HCT116 (cell line): ENCODE measurements around the gene WSB1.

Experiments
- CBX3 ChIP-seq: IDR thresholded peaks from 2 replicates; pipeline ENCODE4 v1.6.1; 2012; ENCODE audit warnings: low read depth
- CTCF ChIP-seq, 3 experiments: fragments of 200-600 bp in 1 of 3; sonication (generic) in 1 of 3; IDR thresholded peaks in 2 of 3; conservative IDR thresholded peaks in 1 of 3; 2 replicates each; pipeline ENCODE4 v1.5.1; 2012 to 2017; ENCODE audit warnings: low read depth in 2 of 3, low read length in 2 of 3, antibody characterized with exemption in 1 of 3, borderline replicate concordance in 1 of 3, control low read depth in 1 of 3, mild to moderate bottlenecking in 1 of 3, mixed read lengths in 1 of 3, mixed run types in 1 of 3, moderate library complexity in 1 of 3; ENCODE audit not compliant: insufficient read depth in 1 of 3

GRCh38 chr17:27322026-27322425 lies 28.1 kb downstream of the WSB1 start:
- TF ChIP-seq CTCF (IDR thresholded peaks at IDR 0.05 in 2 of 3, conservative IDR thresholded peaks at IDR 0.05 in 1 of 3; ENCODE audit: borderline replicate concordance in 1 of 3, insufficient read depth in 1 of 3, low read depth in 2 of 3, low read length in 2 of 3) = no peak
- no peak for TF ChIP-seq CBX3
